Keratinocyte (primary cell): ENCODE data around the gene CCBE1. TPM values are rescaled to one million over a fixed set of nuclear protein-coding genes. Genes with fewer than 3 reads are reported as not detected.

Experiments used
- DNase-seq: peaks from one replicate; pipeline ENCODE4 v3.0.0-alpha.2; 2011; ENCODE audit warnings: low read depth, missing footprints, low spot score
- FAIRE-seq: peaks from 2 replicates; lab custom pipeline; 2011; peaks lifted over from hg19 to GRCh38; lab: Jason Lieb, UNC
- H2AFZ ChIP-seq: 2 replicates; pipeline ENCODE4 v1.6.0; 2012; ENCODE audit warnings: low read length, control low read depth, inconsistent platforms; ENCODE audit not compliant: control insufficient read depth
- H3K27ac ChIP-seq: 2 replicates; pipeline ENCODE4 v1.5.1; 2011; ENCODE audit warnings: low read length; ENCODE audit not compliant: control insufficient read depth, insufficient read depth
- H3K27me3 ChIP-seq: 3 replicates; pipeline ENCODE4 v1.6.0; 2011; ENCODE audit warnings: low read length; ENCODE audit not compliant: control insufficient read depth, insufficient read depth; ENCODE audit errors: extremely low read depth
- H3K36me3 ChIP-seq, 2 experiments: 2 replicates in 1 of 2; 3 replicates in 1 of 2; pipeline ENCODE4 v1.5.1; 2011; ENCODE audit warnings: low read length in 2 of 2, mild to moderate bottlenecking in 1 of 2; ENCODE audit not compliant: control insufficient read depth in 2 of 2, insufficient read depth in 2 of 2; ENCODE audit errors: extremely low read depth in 1 of 2
- H3K4me1 ChIP-seq: 3 replicates; pipeline ENCODE4 v1.5.1; 2011; ENCODE audit warnings: low read length; ENCODE audit not compliant: control insufficient read depth, insufficient read depth; ENCODE audit errors: extremely low read depth
- H3K4me2 ChIP-seq: 3 replicates; pipeline ENCODE4 v1.6.0; 2011; ENCODE audit warnings: low read depth, low read length; ENCODE audit not compliant: control insufficient read depth, insufficient read depth; ENCODE audit errors: extremely low read depth
- H3K4me3 ChIP-seq, 3 experiments: fragments of 200-600 bp in 1 of 3; sonication (generic) in 1 of 3; 2 replicates in 2 of 3; 3 replicates in 1 of 3; pipeline ENCODE4 v1.5.1; 2011 to 2016; ENCODE audit warnings: low read length in 3 of 3, mild to moderate bottlenecking in 3 of 3, control low read depth in 2 of 3, inconsistent platforms in 1 of 3, low read depth in 1 of 3, mixed read lengths in 1 of 3, mixed run types in 1 of 3, moderate library complexity in 1 of 3; ENCODE audit not compliant: control insufficient read depth in 2 of 3, insufficient read depth in 2 of 3; ENCODE audit errors: extremely low read depth in 1 of 3
- H3K79me2 ChIP-seq: 2 replicates; pipeline ENCODE4 v1.6.0; 2012; ENCODE audit warnings: low read length; ENCODE audit not compliant: control insufficient read depth, insufficient read depth
- H3K9ac ChIP-seq: 3 replicates; pipeline ENCODE4 v1.6.0; 2011; ENCODE audit warnings: low read length; ENCODE audit not compliant: control insufficient read depth, insufficient read depth; ENCODE audit errors: extremely low read depth
- H3K9me1 ChIP-seq: 3 replicates; pipeline ENCODE4 v1.6.0; 2011; ENCODE audit warnings: low read length; ENCODE audit not compliant: control insufficient read depth, insufficient read depth; ENCODE audit errors: extremely low read depth
- H3K9me3 ChIP-seq: 2 replicates; pipeline ENCODE4 v1.5.1; 2012; ENCODE audit warnings: low read depth, low read length; ENCODE audit not compliant: control insufficient read depth
- H4K20me1 ChIP-seq: 3 replicates; pipeline ENCODE4 v1.6.0; 2011; ENCODE audit warnings: low read length; ENCODE audit not compliant: control insufficient read depth, insufficient read depth; ENCODE audit errors: extremely low read depth
- EZH2 ChIP-seq: IDR thresholded peaks from one replicate; pipeline ENCODE4 v1.6.1; 2012; ENCODE audit warnings: inconsistent platforms, mild to moderate bottlenecking, low read length, moderate library complexity
- dilution Hi-C: fragments of 300-500 bp; cut with MboI; formaldehyde crosslinking; loops from one replicate; pipeline ENCODE4 v1.7.0; 2020; ENCODE audit warnings: low sequenced_read_pairs; ENCODE audit not compliant: extremely low pct_ligation_motif_present
- polyA plus RNA-seq, 5 experiments: library from polyadenylated mRNA; depleted of rRNA in 3 of 5; stranded (reverse) in 3 of 5; stranded (forward) in 1 of 5; unstranded in 1 of 5; fragments of >200 nt; gene quantifications; 1 replicate in 1 of 5; 2 replicates in 3 of 5; 3 replicates in 1 of 5; pipeline versions ENCODE4 v1.2.1 to v1.2.3, GENCODE V29; 2011 to 2012; ENCODE audit warnings: missing spikeins in 2 of 5, low read depth in 1 of 5, low replicate concordance in 1 of 5
- TF ChIP-seq, protein P1 (sequence below), 3 experiments: IDR thresholded peaks in 1 of 3; conservative IDR thresholded peaks in 1 of 3; optimal IDR thresholded peaks in 1 of 3; 2 replicates in 2 of 3; 3 replicates in 1 of 3; pipeline versions ENCODE3 to v1.5.1; 2011; ENCODE audit warnings: low read length in 3 of 3, mild to moderate bottlenecking in 3 of 3, moderate library complexity in 2 of 3, control low read depth in 1 of 3, inconsistent platforms in 1 of 3; ENCODE audit not compliant: insufficient read depth in 2 of 3; ENCODE audit errors: extremely low read depth in 1 of 3

Gene CCBE1
- polyA plus RNA-seq, 1 donor (not counting 4 experiments of a cell fraction or from before 2014, with no cell fraction given), result 20.1 TPM

DNA sequence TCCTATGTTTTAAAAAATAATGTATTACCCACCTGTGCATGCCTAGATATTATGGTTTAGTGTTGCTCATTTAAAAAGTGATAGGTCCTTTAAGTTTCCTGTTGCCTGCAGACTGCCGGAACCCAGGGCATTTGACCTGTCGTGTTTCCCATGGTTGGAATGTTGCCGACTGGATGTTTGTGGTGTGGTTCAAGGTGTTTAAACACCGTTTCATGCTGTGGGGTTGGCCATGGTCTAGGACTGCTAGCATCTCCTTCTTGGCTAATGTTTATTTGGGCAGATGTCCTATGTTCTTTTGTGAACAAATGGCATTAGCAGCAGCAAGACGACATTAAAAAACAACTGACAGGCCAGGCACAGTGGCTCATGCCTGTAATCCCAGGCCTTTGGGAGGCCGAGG is 245.3 kb downstream of the CCBE1 start:
- no peaks in the 10 kb centered on the region for H3K4me1 ChIP-seq
- TF ChIP-seq, protein P1, sequence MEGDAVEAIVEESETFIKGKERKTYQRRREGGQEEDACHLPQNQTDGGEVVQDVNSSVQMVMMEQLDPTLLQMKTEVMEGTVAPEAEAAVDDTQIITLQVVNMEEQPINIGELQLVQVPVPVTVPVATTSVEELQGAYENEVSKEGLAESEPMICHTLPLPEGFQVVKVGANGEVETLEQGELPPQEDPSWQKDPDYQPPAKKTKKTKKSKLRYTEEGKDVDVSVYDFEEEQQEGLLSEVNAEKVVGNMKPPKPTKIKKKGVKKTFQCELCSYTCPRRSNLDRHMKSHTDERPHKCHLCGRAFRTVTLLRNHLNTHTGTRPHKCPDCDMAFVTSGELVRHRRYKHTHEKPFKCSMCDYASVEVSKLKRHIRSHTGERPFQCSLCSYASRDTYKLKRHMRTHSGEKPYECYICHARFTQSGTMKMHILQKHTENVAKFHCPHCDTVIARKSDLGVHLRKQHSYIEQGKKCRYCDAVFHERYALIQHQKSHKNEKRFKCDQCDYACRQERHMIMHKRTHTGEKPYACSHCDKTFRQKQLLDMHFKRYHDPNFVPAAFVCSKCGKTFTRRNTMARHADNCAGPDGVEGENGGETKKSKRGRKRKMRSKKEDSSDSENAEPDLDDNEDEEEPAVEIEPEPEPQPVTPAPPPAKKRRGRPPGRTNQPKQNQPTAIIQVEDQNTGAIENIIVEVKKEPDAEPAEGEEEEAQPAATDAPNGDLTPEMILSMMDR (optimal IDR thresholded peaks at IDR 0.05 in 1 of 3, IDR thresholded peaks at IDR 0.05 in 1 of 3, conservative IDR thresholded peaks at IDR 0.05 in 1 of 3; ENCODE audit: extremely low read depth in 1 of 3, insufficient read depth in 2 of 3, low read length in 3 of 3), result no peak
- TF ChIP-seq EZH2, result no peak
- H3K79me2 ChIP-seq, result no peaks in the 10 kb centered on the region
- peaks cover 0 to 1% of the 10 kb centered on the region in 2 experiments for H3K36me3 ChIP-seq
- no peak overlapping the region for H3K4me2 ChIP-seq
- H2AFZ ChIP-seq, result no peak overlapping the region
- H3K27ac ChIP-seq, result no peak overlapping the region
- dilution Hi-C loops, result no loop called here
- DNase-seq (no peak), FAIRE-seq (no peak)
- H3K9me3 ChIP-seq, result no peaks in the 10 kb centered on the region
- no peak overlapping the region for H3K4me3 ChIP-seq
- H4K20me1 ChIP-seq, result no peaks in the 10 kb centered on the region
- no peaks in the 10 kb centered on the region for H3K27me3 ChIP-seq
- no peaks in the 10 kb centered on the region for H3K9me1 ChIP-seq
- H3K9ac ChIP-seq, result no peak overlapping the region

DNA sequence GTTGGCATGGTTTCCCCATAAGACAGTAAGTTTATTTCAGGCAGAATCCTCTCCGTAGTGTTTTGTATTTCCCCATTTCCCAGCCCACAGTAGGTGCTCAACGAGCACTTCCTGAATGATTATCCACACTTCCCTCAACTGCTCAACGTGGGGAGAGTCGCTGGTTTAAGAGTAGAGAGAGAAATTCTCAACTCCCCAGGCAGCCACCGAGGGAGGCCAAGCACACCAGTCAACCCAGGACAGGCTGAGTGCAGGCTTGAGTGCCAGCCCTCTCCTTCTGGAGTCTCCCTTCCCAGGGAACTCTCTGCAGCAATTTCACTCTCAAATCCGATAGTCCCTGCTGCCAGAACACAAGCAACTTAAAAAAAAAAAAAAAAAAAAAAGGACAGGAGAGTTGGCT is 246.2 kb downstream of the CCBE1 start:
- H2AFZ ChIP-seq, result no peak overlapping the region
- no peak overlapping the region for H3K4me3 ChIP-seq
- H3K9me1 ChIP-seq, result no peaks in the 10 kb centered on the region
- dilution Hi-C loops, result no loop called here
- no peak overlapping the region for H3K27ac ChIP-seq
- DNase-seq (no peak), FAIRE-seq (no peak)
- no peaks in the 10 kb centered on the region for H3K79me2 ChIP-seq
- peaks cover 2% of the 10 kb centered on the region for H4K20me1 ChIP-seq
- TF ChIP-seq, protein P1 (optimal IDR thresholded peaks at IDR 0.05 in 1 of 3, IDR thresholded peaks at IDR 0.05 in 1 of 3, conservative IDR thresholded peaks at IDR 0.05 in 1 of 3; ENCODE audit: extremely low read depth in 1 of 3, insufficient read depth in 2 of 3, low read length in 3 of 3), result no peak
- TF ChIP-seq EZH2, result no peak
- H3K4me2 ChIP-seq, result no peak overlapping the region
- H3K9me3 ChIP-seq, result no peaks in the 10 kb centered on the region
- H3K27me3 ChIP-seq, result no peaks in the 10 kb centered on the region
- H3K9ac ChIP-seq, result no peak overlapping the region
- H3K4me1 ChIP-seq, result no peaks in the 10 kb centered on the region
- H3K36me3 ChIP-seq, result no peaks in the 10 kb centered on the region
